H7 (cell line): ENCODE results near the gene CTBP1. TPM values are rescaled to one million over a fixed set of nuclear protein-coding genes. Genes with fewer than 3 reads are reported as not detected.
A peak's percentile ranks its signal among the peaks of the same experiment; 100 is the strongest.

Experiments used
- DNase-seq: peaks from one replicate; pipeline ENCODE4 v3.0.0; 2012
- H3K27me3 ChIP-seq: 2 replicates; pipeline ENCODE4 v1.6.0; 2011; ENCODE audit warnings: mild to moderate bottlenecking, low read length; ENCODE audit not compliant: control insufficient read depth, insufficient read depth
- H3K36me3 ChIP-seq: replicated peaks from 2 replicates; pipeline ENCODE4 v1.5.1; 2011; ENCODE audit warnings: low read length; ENCODE audit not compliant: control insufficient read depth, insufficient read depth
- H3K4me3 ChIP-seq: 2 replicates; pipeline ENCODE4 v1.5.1; 2011; ENCODE audit warnings: low read depth, mild to moderate bottlenecking, control low read depth, low read length, moderate library complexity; ENCODE audit not compliant: insufficient read depth
- total RNA-seq: library from RNA; depleted of rRNA; stranded (reverse); fragments of >200 nt; shearing (Covaris generic); gene quantifications from 2 replicates; pipeline ENCODE4 v1.2.3, GENCODE V29; 2014

The CTBP1 gene
- total RNA-seq, 1 experiment from 2014 or later: 360 TPM

DNA sequence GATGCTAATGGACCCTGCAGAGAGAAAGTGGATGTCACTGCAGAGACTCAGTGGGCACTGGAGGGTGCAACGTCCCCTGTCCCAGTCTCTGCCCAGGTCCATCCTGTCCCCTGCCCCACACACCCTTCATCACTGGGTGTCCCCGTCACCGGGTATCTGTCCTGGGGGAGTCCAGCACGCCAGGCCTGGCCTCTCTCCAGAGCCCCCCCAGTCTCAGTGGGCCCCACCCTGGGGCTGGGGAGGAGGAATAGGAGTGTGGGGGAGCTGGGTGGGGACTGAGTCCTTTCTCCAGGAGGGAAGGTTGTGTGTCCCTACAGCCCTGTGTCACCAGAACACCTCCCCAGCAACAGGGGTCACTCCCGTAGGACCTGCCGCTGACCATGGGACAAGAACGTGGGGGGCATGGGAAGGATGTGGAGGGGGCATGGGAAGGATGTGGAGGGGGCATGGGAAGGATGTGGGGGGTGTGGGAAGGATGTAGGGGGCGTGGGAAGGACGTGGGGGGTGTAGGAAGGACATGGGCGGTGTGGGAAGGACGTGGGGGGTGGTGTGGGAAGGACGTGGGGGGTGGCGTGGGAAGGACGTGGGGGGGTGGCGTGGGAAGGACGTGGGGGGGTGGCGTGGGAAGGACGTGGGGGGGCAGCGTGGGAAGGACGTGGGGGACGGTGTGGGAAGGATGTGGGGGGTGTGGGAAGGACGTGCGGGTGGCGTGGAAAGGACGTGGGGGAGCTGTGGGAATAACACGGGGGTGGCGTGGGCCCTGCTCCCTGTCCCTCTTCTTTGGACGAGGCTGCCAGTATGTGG is 55.5 kb downstream of the CTBP1 start:
- DNase-seq: peak; percentile 68
- no peaks in the 10 kb centered on the region for H3K36me3 ChIP-seq
- H3K4me3 ChIP-seq: no peak overlapping the region
- H3K27me3 ChIP-seq: no peaks in the 10 kb centered on the region

DNA sequence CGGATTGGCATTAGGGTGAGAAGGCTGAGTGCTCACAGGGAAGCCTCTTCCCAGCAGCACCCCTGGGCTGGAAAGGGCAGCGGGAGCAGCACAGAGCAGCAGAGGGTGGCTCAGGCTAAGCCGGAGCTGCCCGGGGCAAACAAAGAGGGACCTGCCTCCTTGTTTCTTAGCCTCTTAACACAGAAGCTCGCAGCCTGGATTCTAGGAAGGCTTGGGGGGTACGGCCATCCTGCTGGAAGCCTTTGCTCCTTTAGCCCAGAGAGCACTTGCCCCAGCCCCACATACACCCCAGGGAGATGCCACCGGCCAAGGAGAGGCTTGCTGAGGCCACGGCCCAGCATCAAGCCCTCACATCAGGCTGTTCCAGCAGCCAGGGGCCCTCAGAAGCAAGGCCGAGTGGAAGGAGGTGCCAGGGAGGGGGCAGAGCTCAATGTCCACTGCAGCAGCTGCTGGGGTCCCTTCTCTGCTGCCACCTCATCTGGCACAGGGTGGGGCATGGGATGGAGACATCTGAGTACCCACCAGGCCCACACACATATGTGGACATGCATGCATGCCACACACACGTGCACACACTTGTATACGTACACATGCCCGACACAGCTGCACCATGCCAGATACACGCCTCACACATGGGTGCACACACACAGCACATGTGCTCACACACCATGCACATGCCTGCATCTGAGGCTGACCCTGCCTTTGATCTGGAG is 56.3 kb downstream of the CTBP1 start:
- no peaks in the 10 kb centered on the region for H3K36me3 ChIP-seq
- no peak overlapping the region for H3K4me3 ChIP-seq
- no peaks in the 10 kb centered on the region for H3K27me3 ChIP-seq
- peak; percentile 50 for DNase-seq

DNA sequence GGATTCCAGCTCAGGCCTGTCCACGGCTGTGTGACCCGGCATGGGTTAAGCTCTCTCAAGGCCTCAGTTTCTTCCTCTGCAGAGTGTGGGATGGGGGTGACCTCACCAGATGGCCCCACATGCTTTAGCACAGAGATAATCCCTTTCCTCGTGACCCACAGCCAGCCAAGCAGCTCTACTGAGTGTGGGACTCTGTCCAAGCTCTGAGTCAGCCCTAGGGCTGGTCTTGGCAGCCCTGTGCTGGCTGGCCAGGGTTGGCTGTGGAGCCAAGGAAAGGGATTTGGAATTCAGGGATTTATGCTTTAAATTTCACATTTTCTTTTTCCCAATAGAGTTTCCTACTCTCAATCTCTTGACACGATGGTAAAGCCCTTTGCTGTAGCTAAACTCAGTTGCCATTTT is 56.8 kb downstream of the CTBP1 start:
- Histone ChIP-seq H3K36me3 (no peaks in the 10 kb centered on the region), H3K27me3 (no peaks in the 10 kb centered on the region), H3K4me3 (no peak overlapping the region)
- DNase-seq: no peak

DNA sequence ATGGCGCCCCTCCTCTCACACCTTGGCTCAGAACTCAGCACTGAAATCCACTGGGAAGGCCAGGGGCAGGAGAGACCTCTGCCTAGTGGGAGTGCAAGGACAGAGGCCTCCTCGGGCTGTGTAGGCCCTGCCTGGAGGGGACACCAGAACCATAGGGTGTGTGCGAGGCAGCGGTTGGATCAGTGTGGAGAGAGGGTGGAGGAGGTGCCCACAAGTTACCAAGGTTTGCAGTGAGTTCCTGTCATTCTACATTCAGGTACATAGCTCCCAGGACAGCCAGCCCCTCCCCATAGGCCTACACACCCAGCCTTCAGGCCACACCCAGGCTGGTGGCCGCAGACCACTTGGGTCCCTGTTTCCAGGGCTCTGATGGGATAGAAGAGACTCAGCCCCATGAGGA is 57.3 kb downstream of the CTBP1 start:
- DNase-seq: peak; percentile 25
- Histone ChIP-seq H3K36me3 (no peaks in the 10 kb centered on the region), H3K4me3 (no peak overlapping the region), H3K27me3 (no peaks in the 10 kb centered on the region)

DNA sequence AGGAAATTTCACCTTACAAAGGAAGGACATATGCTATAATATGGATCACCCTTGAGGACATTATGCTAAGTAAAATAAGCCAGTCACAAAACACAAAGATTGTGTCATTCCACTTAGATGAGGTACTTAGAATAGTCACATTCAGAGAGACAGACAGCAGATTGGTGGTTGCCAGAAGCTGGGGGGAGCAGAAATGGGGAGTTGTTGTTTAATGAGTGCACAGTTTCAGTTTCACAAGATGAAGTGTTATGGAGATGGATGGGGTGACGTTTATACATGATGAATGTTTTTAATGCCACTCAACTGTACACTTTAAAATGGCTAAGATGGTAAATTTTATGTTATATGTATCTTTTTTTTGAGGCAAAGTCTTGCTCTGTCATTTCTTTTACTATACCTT is 61.7 kb downstream of the CTBP1 start:
- Histone ChIP-seq H3K27me3 (no peaks in the 10 kb centered on the region), H3K4me3 (no peak overlapping the region), H3K36me3 (no peaks in the 10 kb centered on the region)
- DNase-seq: no peak

DNA sequence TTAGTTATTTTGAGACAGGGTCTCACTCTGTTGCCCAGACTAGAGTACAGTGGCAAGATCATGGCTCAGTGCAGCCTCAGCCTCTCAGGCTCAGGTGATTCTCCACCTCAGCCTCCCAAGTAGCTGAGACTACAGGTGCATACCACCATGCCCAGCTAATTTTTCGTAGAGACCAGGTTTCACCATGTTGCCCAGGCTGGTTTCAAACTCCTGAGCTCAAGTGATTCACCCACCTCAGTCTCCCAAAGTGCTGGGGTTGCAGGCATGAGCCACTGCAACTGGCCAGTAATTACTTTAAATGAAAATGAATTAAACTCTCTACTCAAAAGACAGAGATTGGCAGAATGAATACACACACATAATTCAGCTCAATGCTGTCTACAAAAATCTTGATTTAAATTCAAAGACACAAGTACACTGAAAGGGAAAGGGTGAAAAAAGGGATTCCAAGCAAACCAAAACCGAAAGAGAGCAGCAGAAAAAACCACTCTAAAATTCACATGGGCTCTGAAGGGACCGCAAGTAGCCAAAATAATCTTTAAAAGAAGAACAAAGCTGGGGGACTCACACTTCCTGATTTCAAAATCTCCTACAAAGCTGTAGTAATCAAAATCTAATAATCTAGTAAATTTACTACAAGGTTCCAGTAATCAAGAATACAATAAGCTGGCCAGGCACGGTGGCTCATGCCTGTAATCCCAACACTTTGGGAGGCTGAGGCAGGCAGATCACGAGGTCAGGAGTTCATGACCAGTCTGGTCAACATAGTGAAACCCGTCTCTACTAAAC is 64.8 kb downstream of the CTBP1 start:
- Histone ChIP-seq H3K27me3 (no peaks in the 10 kb centered on the region), H3K36me3 (no peaks in the 10 kb centered on the region), H3K4me3 (no peak overlapping the region)
- DNase-seq: no peak

DNA sequence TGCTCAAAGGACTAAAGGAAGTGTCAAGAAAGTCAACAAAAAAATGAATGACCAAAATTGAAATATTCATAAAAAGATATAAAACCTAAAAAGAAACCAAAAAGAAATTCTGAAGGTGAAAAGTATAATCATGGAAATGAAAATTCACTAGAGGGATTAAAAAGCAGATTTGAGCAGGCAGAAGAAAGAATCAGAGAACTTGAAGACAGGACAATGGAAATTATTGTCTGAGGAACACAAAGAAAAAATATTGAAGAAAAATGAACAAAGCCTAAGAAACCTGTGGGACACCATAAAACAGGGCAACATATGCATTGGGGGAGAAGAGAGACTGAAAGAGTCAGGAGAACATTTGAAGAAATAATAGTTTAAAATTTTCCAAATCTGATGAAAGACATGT is 66.6 kb downstream of the CTBP1 start:
- H3K27me3 ChIP-seq: no peaks in the 10 kb centered on the region
- no peak for DNase-seq
- H3K4me3 ChIP-seq: no peak overlapping the region
- H3K36me3 ChIP-seq: no peaks in the 10 kb centered on the region

DNA sequence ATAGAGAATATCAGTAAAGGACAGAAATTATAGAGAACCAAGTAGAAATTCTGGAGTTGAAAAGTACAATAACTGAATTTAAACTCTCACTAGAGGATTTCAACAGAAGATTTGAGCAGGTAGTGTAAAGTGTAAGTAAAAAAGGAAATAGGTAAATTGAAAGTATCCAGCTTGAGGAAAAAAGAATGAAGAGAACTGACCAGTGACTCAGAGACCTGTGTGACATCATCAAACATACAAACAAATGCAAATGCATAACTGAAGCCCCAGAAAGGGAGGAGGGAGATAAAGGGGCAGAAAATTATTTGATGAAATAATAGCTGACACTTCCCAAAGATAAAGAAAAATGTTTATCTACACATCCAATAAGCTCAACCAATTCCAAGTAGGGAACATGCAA is 68.3 kb downstream of the CTBP1 start:
- no peak overlapping the region for H3K4me3 ChIP-seq
- no peaks in the 10 kb centered on the region for H3K36me3 ChIP-seq
- DNase-seq: no peak
- no peaks in the 10 kb centered on the region for H3K27me3 ChIP-seq

DNA sequence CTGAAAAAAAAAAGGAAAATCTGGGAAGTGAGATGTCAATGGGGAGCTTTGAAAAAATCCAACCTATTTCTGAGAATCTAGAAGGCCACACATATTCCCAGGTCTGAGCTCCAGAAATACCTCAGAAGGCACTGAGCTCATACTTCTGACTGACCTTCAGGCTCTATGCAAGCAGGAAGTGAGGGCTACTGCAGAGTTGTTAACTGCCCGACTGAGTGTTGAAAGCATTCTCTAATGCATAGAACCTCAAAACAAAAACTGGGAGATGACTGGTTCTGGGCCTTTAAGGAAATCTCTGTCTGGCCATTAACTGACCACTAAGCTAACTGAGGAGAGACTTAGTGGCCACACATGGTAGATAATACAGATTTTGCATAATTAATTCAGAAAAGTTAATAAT is 69.0 kb downstream of the CTBP1 start:
- no peak overlapping the region for H3K4me3 ChIP-seq
- no peaks in the 10 kb centered on the region; the same call in 1 of the 2 replicates for H3K27me3 ChIP-seq
- H3K36me3 ChIP-seq: no peaks in the 10 kb centered on the region

DNA sequence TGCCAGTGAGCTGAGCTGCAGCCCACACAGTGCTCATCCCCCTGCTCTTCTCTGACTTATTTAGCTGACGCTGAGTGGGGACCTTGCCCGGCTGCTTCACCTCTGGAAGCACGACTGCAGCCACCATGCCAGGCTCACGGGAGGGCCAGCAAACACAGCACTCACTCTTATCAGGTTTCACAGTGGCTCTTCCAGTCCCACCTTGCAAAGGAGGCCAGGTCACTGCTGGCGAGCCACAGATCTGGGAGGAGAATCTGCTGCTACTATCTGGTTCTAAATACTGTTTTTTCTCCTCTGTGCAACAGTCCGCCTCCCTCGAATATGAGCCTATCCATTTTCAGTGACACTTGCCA is 69.9 kb downstream of the CTBP1 start:
- Histone ChIP-seq H3K36me3 (no peaks in the 10 kb centered on the region), H3K4me3 (no peak overlapping the region), H3K27me3 (no peaks in the 10 kb centered on the region; the same call in 1 of the 2 replicates)
- no peak for DNase-seq

More for the DNA sequence above, 69.0 kb downstream of the CTBP1 start:
- DNase-seq: no peak

DNA sequence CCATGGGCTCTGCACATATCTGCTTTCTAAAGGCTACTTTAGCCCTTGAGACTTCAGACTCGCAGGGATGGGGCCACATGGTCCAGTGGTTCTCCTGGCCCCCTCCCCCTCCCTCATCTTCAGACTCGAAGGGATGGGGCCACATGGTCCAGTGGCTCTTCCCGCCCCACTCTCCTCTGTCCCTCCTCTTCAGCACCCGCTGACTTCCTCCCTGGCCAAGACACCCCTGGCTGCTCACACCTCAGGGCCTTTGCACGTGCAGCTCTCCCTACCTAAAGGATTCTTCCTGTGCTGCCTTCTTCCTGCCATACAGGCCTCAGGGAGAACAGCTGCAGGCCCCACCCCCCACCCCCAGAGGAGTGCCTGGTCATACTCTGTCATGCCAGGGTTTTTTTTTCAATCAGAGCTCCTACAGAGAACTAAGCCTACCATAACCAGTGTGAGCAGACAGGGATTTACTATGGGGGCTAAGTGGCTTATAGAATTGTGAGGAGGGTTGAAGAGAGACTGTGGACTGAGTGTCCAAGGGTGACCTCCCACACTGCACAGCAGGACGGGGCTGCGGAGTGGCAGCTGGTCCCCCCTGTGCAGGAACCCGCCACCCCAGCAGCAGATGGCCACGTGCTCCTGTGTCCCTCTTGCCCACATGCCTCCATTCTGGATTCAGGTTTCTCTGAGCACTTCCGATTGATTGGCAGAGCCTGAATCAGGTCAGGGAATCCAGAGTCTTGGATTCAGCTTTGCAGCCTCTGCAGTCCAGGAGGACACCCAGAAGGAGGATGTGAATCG is 70.4 kb downstream of the CTBP1 start:
- DNase-seq: no peak
- no peak overlapping the region for H3K4me3 ChIP-seq
- H3K27me3 ChIP-seq: peaks cover 4% of the 10 kb centered on the region
- no peaks in the 10 kb centered on the region for H3K36me3 ChIP-seq

DNA sequence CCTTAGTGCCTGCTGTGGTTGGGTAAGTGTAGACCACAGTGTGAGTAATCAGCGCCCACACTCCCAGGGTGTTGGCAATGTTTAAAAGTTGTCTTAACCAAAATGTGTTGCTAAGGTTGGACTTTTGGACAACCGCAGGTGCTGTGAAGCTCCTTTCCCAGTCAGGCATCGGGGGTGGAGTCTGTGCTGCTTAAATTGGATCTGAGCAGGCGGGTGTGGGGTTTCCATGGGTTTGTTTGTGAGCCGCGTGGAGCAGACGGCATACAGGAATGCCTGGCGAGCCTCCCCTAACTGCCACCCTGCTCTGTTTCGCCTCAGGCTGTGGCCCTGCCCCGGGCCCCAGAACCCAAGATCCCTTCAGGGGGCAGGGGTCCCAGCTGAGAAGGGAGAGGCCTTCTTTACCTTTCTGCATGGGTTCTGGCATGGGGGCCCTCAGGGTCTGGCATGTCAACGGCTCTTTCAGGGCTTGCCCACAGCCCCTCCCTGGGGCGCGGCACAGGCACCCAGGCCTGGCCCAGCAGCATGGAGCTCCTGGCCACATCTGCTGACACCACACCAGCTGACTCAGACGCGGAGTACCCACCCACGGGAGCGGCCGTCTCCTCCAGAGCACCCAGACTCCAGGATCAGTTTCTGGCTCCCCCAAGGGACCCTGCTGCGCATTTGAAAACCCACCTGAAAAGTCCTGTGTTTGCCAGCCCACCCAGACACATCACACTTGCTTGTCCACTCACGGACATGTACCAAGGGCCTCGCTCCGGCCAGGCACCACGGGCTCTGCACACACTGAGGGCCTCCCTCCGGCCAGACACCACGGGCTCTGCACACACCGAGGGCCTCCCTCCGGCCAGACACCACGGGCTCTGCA is 71.4 kb downstream of the CTBP1 start:
- peak; percentile 50 for DNase-seq
- H3K36me3 ChIP-seq: no peaks in the 10 kb centered on the region
- peaks cover 12% of the 10 kb centered on the region for H3K27me3 ChIP-seq
- H3K4me3 ChIP-seq: no peak overlapping the region

DNA sequence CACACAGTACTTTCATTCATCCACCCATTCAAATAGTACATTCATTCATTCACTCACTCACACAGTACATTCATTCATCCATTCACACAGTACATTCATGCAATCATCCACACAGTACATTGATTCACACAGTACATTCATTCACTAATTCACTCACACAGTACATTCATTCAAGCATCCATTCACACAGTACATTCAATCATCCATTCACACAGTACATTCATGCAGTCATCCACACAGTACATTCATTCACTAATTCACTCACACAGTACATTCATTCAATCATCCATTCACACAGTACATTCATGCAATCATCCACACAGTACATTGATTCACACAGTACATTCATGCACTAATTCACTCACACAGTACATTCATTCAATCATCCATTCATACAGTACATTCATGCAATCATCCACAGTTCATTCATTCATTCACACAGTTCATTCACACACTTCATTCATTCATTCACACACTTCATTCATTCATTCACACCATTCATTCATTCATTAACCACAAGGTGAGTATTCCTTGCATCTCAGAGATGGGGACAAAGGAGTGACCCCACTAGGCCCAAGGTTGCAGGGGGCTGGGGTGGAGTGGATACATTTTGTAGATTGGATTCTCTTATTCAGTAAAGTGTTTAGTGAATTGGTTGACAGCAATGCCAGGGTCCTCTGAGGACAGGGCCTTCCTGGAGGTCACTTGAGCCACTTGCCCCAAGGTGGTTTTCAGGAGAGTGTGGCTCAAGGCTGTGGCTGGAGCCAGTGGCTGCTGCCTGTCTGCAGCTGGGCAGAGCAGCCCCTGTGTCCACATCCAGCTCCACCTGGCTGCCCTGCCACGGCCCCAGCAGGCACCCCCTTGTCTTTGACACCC is 72.3 kb downstream of the CTBP1 start:
- DNase-seq: no peak
- Histone ChIP-seq H3K27me3 (peaks cover 21% of the 10 kb centered on the region), H3K36me3 (no peaks in the 10 kb centered on the region), H3K4me3 (no peak overlapping the region)
